HG02884 (cell line): Measurements from ENCODE around the gene QKI.
A peak's percentile ranks its signal among the peaks of the same experiment; 100 is the strongest.

Experiments
- ATAC-seq: cut with Tn5 transposase; IDR thresholded peaks from one replicate; pipeline ENCODE4 v1.9.1; 2021; ENCODE audit warnings: mild to moderate bottlenecking, moderate library complexity; ENCODE audit not compliant: unreplicated experiment

QKI gene

DNA sequence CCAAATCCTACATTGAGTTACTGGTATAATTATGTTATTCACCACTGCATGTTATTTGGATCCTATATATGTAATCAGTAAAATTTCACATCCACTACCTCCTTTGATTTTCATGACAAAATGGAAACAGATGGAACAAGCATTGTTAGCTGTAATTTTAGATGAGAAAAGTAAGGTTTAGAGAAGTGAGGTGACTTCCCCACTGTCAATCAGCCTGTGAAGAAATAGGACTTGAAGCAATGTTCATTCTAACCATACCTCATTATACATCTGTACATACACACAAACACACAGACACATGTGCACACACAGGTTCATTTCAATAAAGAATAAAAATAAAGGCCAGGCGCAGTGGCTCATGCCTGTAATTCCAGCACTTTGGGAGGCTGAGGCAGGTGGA, 23.7 kb upstream of the QKI start:
- no peak for ATAC-seq

DNA sequence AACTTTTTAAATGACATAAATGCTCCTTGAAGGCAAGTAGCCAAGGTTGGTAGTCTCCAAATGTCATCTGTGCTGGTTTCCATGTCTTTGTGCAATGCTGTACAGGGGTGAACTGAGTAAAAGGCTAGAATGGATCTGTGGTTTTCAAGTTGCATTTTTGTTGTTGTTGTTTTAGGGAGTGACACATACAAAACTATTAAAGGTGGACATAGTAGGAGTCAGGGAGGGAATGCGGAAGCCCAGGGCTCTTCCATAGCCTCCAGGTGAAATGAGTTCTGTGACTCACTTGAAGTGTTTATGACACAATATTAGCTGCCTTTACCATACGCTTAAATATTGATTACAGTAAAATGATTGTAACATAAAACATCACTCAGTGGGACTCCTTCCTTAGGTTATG, 22.5 kb upstream of the QKI start:
- ATAC-seq: no peak

DNA sequence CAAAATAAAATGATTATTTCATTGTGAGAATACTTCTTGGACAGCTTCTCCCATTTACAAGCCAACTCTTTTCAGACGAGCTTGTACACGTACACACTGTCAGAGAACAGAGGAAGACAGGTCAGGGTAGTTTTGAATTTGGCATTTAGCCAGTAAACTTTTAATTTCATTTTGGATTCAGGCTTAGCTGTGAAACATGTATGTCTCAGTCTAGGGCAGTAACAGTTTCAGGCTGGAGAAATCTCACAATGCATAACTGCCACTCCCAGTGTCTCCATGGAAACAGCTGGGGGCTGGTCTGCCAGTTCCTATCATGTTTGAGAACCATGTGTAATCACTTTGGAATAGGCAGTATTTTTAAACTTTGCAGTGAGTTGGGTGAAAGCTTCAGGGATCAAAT, 22.0 kb upstream of the QKI start:
- no peak for ATAC-seq

DNA sequence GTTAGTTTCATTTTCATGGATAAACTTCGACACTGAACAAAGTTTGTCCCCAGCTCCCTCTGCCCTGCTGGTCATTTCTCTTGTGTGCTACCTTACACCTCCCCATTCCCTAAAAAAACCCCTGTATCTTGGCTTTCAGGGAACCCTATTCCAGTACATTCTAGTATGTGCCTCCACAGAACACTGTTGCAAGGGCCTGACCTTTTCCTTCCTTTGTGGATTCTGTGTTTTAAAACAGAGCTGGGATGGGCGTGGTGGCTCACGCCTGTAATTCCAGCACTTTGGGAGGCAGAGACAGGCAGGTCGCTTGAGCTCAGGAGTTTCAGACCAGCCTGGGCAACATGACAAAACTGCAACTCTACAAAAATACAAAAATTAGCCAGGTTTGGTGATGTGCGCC, 20.6 kb upstream of the QKI start:
- no peak for ATAC-seq

DNA sequence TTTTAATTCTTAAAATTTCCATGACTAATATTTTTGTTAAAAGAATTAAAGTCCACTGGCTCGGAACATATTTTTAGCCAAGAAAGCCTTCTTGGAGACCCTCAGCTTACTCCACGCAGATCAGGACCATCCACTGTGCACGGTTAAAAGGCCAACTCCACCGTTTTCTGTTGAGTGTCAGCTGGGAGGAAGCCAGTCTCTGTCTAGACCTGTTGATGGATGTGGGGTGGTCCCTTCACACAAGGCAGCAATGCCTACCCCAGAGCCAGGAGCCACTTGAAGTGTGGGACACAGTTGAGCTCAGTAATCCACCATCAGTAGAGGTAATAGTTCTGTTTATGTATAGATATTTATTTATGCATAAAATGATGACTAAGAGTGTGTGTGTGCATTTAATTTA, 19.9 kb upstream of the QKI start:
- ATAC-seq: no peak

DNA sequence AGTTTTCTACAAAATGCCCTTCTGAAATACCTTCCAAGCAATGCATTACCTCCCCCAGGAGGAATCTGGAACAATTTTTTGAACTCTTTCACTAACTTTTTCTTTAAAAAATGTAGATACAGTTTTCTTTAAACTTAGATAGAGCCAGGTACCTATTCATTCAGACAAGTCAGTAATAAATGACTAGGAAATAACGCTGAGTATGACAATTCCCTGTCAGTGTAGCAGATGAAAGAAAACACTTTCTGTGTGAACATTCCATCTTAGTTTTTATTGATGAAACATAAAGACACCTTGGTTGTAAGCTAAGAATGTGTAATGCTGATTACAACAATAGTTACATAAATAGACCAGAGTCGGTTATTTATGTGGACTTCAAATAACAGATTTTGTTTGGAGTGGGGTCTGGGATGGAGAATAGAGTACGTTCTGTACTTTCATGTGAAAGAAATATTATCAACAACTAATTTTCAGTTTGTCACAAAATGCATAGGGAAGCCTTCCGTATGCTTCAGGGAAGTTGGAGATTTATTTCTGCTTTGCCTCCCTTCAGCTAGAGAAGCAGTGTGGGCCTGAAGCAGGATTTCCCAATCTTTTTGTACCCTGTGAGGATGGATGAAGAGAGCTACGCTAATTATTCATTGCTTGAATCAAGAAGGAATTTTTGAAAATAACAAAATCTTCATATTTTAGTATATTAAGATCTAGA, 19.2 kb upstream of the QKI start:
- ATAC-seq: no peak

DNA sequence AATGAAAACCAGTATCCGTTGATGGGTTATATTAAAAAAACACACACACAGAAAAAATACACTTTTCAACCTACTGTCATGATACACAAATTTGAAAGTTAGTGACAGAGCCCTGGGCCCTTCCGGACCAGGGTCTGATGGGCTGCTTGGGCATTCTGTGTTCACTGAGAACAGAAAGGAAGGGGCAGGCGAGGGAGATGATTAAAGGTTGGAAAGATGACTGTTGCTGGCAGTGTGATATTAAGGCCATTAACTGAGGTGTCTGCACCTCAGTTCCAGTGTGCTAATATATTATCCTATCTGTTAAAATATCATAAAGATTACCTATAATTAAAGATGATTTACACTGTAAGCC, 18.7 kb upstream of the QKI start:
- ATAC-seq: no peak

DNA sequence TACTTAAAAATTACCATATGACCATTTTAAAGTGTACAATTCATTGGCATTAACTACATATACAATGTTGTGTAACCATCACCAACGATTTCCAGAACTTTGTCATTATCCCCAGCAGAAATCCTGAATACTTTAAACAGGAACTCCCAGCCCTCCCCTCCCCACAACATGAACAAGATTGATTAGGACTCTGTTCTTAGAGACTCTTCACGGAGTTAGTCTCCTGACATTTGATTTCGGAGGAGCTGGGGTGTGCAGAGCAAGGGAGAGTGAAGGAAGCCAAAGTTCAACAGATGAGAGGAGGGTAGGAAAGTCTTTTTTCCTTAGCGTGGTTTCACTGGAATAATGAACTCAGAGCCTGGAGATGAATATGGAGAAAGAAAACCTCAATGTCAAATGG, 17.2 kb upstream of the QKI start:
- no peak for ATAC-seq

DNA sequence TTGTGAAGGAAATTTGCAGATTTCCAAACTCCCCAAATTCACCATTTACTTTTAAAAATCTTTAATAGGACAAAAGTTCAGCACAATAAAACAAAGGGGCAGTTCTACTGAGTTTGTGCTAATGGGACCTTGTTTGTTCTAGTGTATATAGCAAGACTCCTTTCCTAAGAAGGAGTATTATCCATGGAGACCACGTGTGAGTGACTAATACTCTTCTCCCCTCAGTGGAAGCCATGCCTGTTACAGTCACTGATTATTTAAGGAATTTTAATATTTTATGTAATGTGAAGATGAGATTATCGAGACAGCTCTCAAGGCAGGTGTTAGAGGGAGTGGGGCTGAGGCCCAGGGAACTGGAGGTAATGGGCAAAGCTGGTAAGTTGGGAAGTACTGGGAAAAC, 16.4 kb upstream of the QKI start:
- no peak for ATAC-seq

DNA sequence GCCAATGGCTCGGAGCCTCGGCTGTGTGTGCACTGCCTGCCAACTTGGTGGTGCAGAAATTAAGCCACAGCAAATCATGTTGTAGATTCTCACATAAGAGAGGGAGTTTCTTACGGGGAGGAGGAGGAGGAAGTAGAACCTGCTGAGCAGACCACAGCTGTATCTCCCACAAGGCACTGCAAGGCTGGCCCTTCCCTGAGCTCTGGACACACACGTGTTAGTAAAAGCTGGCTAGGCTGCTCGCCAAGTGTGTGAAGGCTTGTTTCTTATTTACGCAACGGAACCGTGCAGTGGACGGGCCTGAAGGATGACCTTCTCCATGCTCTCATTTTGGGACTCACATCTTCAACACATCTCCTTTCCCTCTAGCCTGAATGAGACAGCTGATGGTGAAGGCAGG, 15.7 kb upstream of the QKI start:
- peak; percentile 59 for ATAC-seq

DNA sequence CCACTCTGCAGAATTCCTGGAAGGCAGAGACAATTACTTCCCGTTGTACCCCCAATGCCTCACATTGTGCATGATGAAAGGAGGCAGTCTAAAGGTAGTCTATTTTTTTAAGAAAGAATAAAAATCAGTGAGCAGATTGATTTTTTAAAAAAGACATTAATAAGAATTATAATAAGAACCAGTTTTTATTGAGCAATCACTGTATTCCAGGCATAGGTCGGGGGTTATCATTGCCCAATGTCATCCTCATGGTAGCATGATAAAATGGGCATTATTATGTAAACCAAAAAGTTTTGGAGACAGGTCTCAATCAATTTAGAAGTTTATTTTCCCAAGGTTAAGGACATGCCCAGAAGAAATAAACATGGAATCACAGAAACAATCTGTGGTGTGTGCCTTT, 14.0 kb upstream of the QKI start:
- no peak for ATAC-seq

DNA sequence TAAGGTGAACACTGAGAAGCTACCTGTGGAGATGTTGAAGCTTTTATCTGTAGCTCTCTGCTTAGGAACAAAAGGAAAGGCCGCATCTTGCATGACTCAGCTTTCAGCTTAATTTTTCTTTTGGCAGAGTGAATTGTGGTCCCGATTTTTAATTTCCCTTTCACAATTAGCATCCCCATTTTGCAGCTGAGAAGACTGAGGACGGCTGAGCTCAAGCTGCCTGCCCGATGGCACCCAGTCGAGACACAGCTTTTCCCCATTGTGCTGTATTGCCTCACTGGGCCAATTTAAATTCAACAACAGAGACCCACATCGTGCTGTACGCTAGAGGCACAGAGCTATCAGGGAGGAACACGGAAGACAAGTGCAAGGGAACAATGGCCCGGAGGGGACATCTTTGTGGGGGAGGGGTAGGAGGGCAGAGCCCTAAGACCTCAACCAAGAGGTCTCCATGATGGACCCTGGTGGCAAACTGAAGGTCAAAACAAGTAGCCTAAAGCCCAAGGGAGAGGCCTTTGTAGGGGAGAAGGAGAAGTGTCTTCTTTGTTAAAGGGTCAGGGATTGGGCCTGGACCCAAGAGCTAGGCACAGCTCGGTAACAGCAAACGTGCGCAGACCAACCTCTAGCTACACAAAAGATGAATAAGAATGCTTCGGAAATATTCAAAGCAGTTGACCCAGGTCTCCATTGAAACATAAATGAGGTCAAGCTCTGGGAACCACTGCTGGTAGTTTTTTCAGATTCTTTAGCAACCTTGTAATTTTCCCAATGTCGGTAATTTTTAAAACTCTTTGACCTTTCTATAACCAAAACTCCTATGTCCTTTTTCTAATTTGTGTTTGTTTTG, 13.3 kb upstream of the QKI start:
- ATAC-seq: no peak

DNA sequence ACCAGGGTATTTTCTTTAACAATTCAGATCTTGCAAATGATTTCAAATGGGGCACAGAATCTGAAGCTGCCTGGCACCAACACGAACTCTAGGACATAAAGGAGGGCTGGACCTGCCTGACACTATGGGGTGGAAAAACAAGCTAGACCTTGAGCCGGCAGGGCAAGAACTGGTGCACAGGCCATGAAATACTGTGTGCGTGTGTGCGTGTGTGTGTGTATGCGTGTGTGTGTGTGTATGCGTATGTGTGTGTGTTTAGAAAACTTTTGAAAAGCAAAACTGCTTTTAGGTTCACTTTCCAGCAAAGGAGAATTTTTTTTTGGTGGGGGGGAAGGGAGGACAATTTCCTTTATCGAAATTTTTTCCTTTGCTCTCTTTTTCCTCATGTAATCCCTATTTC, 11.9 kb upstream of the QKI start:
- ATAC-seq: no peak

DNA sequence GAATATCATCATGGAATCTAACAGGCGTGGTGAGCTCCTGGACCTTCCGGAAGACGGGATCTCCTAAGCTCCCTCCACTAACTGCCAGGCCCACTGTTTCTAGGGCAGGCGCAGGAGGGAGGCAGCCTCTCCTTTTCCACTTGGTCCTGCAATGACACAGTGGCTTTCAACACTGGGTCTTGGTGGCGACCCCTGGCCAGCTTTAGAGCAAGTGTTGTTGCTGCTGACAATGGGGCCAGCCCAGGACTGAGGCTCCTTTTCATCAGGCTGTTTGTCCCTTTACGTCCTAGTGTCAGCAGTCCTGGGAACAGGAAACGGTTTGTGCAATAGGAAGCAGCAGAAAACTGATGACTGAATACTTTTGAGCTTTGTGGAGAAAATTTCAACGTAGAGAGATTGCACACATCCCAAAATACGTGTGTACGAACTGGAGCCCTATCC, 9.7 kb upstream of the QKI start:
- ATAC-seq: no peak

DNA sequence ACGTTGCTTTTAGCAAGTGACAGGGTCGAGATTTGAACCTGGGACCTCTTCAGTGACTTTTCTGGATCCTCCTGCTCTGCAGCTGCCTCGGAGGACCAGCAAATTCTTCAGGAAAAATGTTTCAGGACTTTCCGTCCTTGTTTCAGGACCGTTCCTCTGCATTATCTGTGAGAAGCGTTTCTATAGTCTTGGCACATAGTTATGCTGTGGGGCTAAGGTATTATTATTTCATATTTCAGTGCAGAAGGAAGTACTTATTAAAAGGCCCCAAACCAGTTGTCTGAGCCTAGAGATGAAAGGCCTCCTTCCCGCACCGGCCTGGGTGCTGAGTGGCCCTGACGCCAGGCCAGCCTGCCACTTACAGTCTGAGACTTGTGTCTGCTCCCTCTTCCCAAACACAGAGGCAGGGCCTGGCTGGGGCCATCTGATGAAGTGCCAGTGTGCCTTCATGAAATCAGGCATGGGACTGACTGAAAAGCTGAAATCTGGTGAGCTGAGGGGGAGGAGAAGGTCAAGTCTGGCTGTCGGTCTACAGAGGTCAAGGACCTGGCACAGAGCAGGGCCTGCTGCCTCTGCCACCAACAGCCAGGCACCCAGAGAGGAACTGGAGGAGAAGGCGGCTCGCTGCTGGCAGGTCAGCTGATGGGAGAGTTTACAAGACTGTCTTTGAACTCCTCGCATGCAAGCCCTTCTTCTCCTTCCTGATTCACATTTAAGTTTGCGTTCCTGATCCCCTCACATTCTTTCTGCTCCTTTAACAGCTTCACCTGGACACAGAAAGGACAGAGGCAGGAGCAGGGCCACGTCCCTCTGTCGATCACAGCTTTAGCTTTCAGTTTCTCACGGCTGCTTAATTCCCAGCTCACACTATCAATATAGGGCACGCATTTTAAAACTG, 8.9 kb upstream of the QKI start:
- ATAC-seq: peak; percentile 74

DNA sequence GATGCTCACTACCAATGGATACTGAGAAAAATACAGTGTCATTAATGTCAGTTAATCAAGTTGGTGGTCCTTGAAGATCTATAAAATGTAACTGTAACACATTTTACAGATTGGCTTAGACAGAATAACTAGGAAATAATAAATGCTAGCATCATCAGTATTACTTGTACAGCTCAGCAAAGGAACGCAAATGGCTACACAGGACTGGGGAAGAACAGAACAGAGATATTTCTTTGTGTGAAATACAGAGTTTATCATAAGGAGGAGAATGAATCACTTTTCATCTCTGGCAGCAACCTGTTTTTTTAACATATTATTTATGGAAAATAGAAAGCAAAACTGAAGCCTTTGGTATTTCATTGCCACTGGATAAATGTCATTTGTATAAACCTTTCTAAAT, 8.2 kb upstream of the QKI start:
- ATAC-seq: peak; percentile 12

DNA sequence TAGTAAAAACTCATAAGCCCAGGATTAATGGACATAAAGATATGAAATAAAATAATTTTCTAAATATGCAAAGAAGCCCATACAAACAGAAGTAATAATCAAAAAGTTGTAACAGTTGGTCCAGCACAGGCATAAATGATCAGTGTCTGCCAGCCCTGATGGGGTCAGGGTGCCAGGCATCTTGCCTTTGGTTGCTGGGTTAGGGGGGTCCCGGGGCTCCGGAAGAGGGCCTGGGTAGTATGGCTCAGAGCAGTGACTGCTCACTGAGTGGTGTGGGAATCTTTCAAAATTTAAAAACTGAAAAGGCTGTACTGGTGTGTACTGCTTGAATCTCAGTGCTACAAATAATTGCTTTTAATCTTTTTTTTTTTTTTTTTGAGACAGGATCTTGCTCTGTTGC, 7.7 kb upstream of the QKI start:
- no peak for ATAC-seq

DNA sequence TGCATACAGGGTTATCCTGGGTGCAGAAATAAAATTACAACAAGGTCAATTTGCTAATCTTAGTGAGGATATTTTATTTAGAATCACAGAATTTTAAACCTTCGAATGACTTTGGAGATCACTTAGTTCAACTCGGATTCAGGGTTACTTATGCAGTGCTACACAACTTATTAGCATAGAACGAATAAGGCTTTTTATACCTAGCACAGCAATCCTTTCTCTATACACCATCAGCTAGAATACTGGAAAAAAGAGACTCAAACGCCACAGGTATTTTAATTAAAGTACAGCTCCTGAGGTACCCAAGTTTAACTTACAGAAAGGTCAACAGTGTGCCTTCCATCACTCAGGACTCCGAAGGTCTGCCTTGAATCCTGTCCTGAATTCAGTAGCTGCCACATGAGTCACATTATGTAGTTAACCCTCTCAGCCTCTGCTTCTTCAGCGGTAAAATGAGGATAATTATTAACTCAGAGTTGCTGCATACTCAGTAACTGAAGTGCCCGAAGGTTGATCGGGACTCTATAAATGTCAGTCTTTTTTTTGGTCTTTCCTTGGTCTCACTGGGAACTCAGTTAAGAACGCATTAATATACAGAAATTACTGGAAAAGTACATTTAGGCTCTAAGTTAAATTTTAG, 6.0 kb upstream of the QKI start:
- no peak for ATAC-seq

DNA sequence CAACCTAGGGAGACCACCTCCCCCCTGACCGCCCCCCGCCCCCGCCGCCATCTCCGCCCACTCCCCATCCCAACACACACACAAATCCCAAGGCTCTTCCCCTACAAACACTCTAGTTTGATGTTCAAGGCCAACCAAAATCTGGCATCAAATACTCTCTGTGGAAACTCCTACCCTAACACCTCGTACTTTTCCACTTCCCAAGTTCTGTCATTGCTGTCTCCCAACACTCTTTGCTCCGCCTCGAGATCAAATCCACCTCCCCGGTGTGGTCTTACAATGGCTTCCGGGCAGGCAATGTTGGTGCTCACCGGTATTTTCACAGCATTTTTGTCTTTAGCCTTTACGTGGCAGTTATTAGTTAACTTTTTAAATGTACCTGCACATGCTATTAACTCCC, 4.8 kb upstream of the QKI start:
- no peak for ATAC-seq

DNA sequence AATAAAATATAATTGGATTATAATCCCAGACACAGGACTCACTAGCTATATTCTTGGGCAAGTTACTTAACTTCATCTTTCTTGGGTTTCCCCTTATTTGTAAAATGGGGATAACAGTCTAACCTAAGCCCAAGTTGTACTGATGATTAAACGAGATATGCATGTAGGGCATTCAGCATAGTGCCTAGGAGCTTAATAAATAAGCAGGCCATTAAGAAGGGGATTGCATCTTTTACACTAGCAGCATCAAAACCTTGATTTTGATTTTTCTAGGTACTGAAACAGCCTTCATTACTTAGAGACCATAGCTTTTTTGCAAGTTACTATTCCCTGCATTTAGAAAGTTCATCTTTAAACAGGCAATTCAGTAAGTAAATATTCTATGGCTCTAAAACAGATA, 2.2 kb upstream of the QKI start:
- no peak for ATAC-seq

DNA sequence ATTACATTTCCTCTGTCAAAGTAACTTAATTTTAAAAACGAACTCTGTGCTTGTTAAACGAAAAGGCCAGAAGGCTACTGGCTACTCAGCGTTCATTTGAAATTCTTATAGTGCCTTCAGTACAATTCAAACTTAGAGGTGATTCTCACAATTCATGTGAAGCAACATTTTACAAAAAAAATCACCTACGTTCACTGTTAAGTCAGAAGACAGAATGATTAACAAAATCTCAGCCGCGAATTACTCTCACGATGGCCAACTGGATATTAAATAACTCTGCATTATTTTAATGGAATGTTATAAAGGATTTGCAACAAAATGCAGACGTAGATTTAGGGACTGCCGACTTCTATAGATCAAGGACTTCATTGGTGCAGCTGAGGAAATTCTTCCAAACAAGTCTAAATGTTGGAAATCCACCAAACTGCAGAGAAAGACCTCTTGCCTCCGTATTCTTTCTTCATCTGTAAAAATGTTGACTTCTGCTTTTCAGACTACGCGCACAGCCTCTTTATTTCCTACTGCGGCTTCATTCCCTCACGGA, 1.6 kb upstream of the QKI start:
- no peak for ATAC-seq
